BLaER1 treated with 17β-estradiol and CSF1 and Interleukin-3, amounts not matched to agents 10 nM and 100 nM (cell line): ENCODE data around the gene GLS.
A peak's percentile ranks its signal among the peaks of the same experiment; 100 is the strongest.
"Not testable (repeated sequence)": the region's sequence is repeated elsewhere in the genome, so short reads cannot be mapped to it uniquely, and the experiment has no call there.

Experiments
- H3K27ac ChIP-seq, 11 experiments: shearing (Covaris generic); formaldehyde crosslinking; 2 replicates each; pipeline ENCODE4 v1.8.1; 2022
- H3K27me3 ChIP-seq, 11 experiments: shearing (Covaris generic); formaldehyde crosslinking; 2 replicates each; pipeline ENCODE4 v1.8.1; 2022
- H3K36me3 ChIP-seq, 11 experiments: shearing (Covaris generic); formaldehyde crosslinking; 2 replicates each; pipeline ENCODE4 v1.8.1; 2022
- H3K4me1 ChIP-seq, 10 experiments: shearing (Covaris generic); formaldehyde crosslinking; 2 replicates each; pipeline ENCODE4 v1.8.1; 2022
- H3K4me2 ChIP-seq, 11 experiments: shearing (Covaris generic); formaldehyde crosslinking; 2 replicates each; pipeline ENCODE4 v1.8.1; 2022
- H3K4me3 ChIP-seq, 10 experiments: shearing (Covaris generic); formaldehyde crosslinking; 2 replicates each; pipeline ENCODE4 v1.8.1; 2022
- H3K9ac ChIP-seq, 11 experiments: shearing (Covaris generic); formaldehyde crosslinking; 2 replicates each; pipeline ENCODE4 v1.8.1; 2022
- H3K9me3 ChIP-seq, 11 experiments: shearing (Covaris generic); formaldehyde crosslinking; replicated peaks in 1 of 11; 2 replicates each; pipeline ENCODE4 v1.8.1; 2022
- H4K20me1 ChIP-seq, 11 experiments: shearing (Covaris generic); formaldehyde crosslinking; 2 replicates each; pipeline ENCODE4 v1.8.1; 2022
- Cebpa-rat ChIP-seq, 11 experiments: shearing (Covaris generic); IDR thresholded peaks; 2 replicates each; pipeline ENCODE4 v1.8.1; 2022

GLS gene

DNA sequence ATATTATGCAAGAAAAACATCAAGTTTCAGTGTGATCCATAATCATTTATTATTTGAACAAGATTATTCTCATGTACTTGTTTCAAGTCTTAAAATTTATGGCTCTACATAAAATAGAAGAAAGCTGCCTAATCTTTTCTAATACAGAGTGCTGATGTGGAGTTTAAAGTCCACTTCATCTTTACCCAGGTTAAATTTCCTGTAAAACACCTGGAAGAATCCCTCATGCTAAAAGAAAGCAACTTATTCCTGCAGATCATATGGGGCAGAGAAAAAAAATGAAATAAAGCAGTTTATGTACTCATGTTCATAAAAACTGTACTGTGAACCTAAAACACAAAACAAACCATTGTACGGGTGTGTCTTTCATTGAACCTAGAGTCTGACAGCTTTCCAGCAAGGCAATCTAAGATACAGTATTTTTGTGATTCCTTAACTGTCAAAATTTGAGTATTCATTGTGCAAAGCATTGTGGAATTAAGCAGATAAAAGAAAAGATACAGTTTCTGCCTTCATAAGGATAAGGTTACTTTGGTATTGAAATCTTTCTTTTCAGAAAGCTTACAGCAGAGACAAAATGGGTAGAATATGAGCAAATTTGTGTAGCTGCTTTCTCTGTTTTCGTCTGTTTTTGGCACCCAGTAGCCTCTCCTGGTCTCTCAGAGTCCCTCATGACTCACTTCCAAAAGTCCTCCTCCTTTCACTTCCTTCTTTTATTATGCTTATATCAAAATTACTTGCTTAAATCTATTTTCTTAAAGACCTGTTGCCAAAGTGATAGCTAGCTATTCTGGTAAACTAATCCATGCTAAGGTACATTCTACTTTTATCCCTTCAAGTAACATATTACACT lies 26.9 kb upstream of the GLS start:
- H3K36me3 ChIP-seq, result no peaks in the 10 kb centered on the region
- peak overlapping the region in 1 of 11 experiments; percentile 8; a peak in 1 of 22 replicates for H3K9ac ChIP-seq
- peak overlapping the region in 4 of 11 experiments; percentile 46 to 52 (median 50); a peak in 8 of 22 replicates for H3K4me2 ChIP-seq
- no peaks in the 10 kb centered on the region for H4K20me1 ChIP-seq
- no peak for TF ChIP-seq Cebpa-rat (IDR thresholded peaks at IDR 0.05)
- peaks cover 0 to 20% (median 4%) of the 10 kb centered on the region in 10 experiments; a peak in 8 of 20 replicates for H3K4me1 ChIP-seq
- H3K4me3 ChIP-seq, result no peak overlapping the region
- peak overlapping the region in 1 of 11 experiments; percentile 8; a peak in 2 of 22 replicates for H3K27ac ChIP-seq
- H3K9me3 ChIP-seq, result no peaks in the 10 kb centered on the region
- no peaks in the 10 kb centered on the region for H3K27me3 ChIP-seq

- peaks cover 0 to 16% (median 4%) of the 10 kb centered on the region in 10 experiments; a peak in 8 of 20 replicates for H3K4me1 ChIP-seq
- H3K27ac ChIP-seq, result no peak overlapping the region
- H3K27me3 ChIP-seq, result no peaks in the 10 kb centered on the region
- no peaks in the 10 kb centered on the region for H4K20me1 ChIP-seq
- H3K36me3 ChIP-seq, result no peaks in the 10 kb centered on the region
- H3K4me3 ChIP-seq, result no peak overlapping the region
- peak overlapping the region in 1 of 11 experiments; percentile 51; a peak in 1 of 22 replicates for H3K4me2 ChIP-seq
- no peaks in the 10 kb centered on the region for H3K9me3 ChIP-seq
- H3K9ac ChIP-seq, result no peak overlapping the region
- no peak for TF ChIP-seq Cebpa-rat (IDR thresholded peaks at IDR 0.05)
These were observed 25.9 kb upstream of the GLS start for GRCh38 chr2:190854726-190855125.

DNA sequence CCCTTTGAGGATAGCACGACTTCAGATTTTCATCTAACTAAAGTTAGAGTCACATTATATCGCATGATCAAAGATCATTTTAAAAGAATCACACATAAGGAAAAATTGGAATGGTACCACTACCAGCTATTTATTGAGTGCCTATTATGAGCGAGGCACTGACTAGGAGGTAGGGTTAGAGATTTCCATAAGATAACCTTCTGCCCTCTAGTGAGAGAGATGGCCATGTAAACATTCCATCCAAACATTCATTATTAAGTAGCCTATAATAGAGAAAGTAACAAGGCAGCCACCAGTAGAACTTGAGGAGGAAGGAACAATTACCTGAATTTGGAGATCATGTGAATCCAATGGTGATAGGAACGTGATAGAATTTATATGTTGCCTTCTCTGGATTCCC lies 25.4 kb upstream of the GLS start:
- Histone ChIP-seq H3K9me3 (no peaks in the 10 kb centered on the region), H3K27me3 (no peaks in the 10 kb centered on the region), H4K20me1 (no peaks in the 10 kb centered on the region), H3K4me3 (no peak overlapping the region), H3K4me2 (no peak overlapping the region), H3K36me3 (no peaks in the 10 kb centered on the region), H3K27ac (no peak overlapping the region), H3K4me1 (peaks cover 0 to 16% (median 4%) of the 10 kb centered on the region in 10 experiments; a peak in 8 of 20 replicates), H3K9ac (no peak overlapping the region)
- TF ChIP-seq Cebpa-rat (IDR thresholded peaks at IDR 0.05), result no peak

DNA sequence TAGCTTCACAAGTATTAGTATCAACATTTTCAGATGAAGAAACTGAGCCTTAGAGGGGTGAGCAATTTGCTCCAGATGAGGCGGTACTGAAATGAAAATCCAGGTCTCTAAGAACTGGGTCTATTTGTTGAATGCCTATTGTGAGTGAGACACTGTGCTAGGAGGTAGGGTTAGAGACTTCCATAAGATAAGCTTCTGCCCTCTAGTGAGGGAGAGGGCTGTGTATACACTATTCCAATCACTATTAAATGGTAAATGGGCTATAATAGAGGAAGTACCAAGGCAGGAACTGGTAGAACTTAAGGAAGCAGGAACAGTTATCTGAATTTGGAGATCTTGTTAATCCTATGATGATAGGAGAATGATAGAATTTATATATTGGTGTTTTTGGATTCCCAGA lies 23.6 kb upstream of the GLS start:
- no peak overlapping the region for H3K4me3 ChIP-seq
- TF ChIP-seq Cebpa-rat (IDR thresholded peaks at IDR 0.05), result no peak
- H3K4me2 ChIP-seq, result no peak overlapping the region
- no peaks in the 10 kb centered on the region for H4K20me1 ChIP-seq
- no peak overlapping the region for H3K27ac ChIP-seq
- H3K36me3 ChIP-seq, result no peaks in the 10 kb centered on the region
- peaks cover 0 to 16% (median 4%) of the 10 kb centered on the region in 10 experiments; a peak in 8 of 20 replicates for H3K4me1 ChIP-seq
- no peaks in the 10 kb centered on the region for H3K27me3 ChIP-seq
- H3K9me3 ChIP-seq, result peaks cover 0 to 4% (median 0%) of the 10 kb centered on the region in 11 experiments; a peak in 5 of 22 replicates
- H3K9ac ChIP-seq, result no peak overlapping the region

DNA sequence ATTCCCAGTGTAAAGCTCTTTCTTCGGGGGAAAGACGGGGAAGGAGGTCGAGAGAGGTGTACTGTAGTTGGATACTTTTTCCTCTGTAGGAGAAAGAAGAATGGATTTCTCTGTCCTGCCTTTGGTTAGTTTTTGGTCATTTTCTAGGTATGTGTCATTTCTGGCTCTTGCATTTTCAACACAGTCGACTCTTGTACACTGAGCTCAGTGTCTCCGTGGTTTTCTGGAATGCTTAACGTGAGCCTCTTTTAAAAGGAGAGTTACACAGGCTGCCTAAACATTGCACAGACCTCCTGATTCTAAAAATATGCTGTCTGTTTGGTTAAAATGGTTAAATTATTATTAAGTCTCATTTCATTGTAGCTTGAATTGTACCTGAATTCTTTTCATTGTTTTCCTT lies 21.8 kb upstream of the GLS start:
- no peak overlapping the region for H3K9ac ChIP-seq
- H3K4me3 ChIP-seq, result no peak overlapping the region
- H3K4me1 ChIP-seq, result peaks cover 0 to 9% (median 2%) of the 10 kb centered on the region in 10 experiments; a peak in 8 of 20 replicates
- no peak overlapping the region for H3K4me2 ChIP-seq
- H3K27me3 ChIP-seq, result no peaks in the 10 kb centered on the region
- H3K9me3 ChIP-seq, result peaks cover 0 to 14% (median 5%) of the 10 kb centered on the region in 11 experiments; a peak in 6 of 22 replicates
- no peak overlapping the region for H3K27ac ChIP-seq
- H3K36me3 ChIP-seq, result no peaks in the 10 kb centered on the region
- TF ChIP-seq Cebpa-rat (IDR thresholded peaks at IDR 0.05), result no peak
- H4K20me1 ChIP-seq, result no peaks in the 10 kb centered on the region

DNA sequence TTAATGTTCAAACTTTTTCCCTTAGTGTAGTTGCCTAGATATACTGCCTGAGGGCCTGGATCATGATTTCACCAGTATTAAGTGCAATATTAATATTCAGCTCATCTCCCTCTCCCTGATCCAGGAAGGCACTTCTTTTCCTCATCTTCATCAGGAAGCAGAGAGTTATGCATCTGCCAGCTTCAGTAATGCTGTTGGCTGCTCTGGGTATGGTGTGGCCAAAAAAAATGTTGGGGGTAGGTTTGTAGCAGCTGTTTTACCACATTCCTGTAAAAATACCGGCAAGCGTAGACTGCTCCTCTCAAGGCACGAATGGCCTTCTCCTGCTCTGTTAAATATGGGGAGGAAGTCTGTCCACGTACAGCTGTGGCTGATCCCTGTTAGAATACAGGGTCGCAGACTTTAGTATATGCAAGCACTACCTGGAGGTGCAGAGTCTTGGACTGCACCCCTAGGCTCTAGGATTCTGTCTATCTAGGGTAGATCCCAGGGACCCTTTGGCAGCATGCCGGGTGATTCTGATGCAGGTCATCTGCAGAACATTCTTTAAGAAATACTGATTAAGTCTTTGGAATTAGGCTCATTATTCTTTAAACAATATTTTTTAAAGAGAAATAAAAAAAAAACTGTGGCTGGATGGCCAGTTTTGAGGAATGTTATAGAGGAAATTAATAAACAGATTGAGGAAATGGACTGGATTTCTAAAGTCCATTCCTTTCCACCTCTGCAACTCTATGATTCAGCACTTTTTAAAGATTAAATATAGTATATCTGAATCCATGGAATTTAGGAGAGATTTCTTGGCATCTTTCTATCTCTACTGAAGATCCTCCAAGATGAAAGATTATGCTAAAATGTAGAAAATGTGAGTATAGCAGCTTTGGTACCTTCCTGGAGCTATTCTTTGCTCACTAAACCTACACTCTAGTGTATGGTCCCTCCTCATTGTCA lies 21.0 kb upstream of the GLS start:
- no peak overlapping the region for H3K4me3 ChIP-seq

DNA sequence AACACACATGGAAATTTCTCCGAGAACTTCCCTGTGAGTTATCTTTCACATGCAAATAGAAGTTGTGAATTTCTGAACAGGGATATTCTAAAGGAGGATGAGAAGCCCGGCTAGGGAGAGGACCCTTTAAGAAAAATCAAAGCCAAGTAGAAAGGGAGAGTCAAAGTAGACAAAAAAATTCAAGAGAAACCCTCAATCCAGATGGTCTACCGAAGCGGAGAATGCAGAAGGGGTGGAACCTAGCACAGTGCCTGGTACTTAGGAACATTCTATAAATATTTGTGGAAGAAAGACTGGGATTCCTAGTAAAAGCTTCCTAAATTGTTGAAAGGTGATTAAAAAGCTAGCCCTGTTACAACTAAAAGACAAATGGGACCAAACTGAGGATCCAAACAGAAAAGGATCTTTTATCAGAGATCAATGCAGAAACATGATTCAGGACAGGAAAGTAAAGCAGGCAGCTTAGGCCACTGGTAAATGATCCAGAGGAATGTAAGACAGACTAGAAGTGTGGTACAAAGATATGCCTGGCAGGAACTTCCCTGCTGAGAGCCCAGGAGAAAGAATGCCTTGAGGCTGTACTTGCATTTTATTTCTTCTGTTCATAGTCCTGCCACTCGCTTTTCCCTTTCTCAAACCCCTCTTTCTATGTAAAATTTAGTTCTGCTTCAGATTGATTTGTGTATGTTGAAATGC lies 19.5 kb upstream of the GLS start:
- H3K4me2 ChIP-seq, result no peak overlapping the region
- no peaks in the 10 kb centered on the region for H3K27me3 ChIP-seq
- no peaks in the 10 kb centered on the region for H3K4me1 ChIP-seq
- peaks cover 0 to 14% (median 5%) of the 10 kb centered on the region in 11 experiments; a peak in 6 of 22 replicates for H3K9me3 ChIP-seq
- no peaks in the 10 kb centered on the region for H4K20me1 ChIP-seq
- no peak for TF ChIP-seq Cebpa-rat (IDR thresholded peaks at IDR 0.05)
- no peak overlapping the region for H3K4me3 ChIP-seq
- no peaks in the 10 kb centered on the region for H3K36me3 ChIP-seq
- H3K27ac ChIP-seq, result no peak overlapping the region
- H3K9ac ChIP-seq, result no peak overlapping the region

More for the DNA sequence above, 21.0 kb upstream of the GLS start:
- H3K27me3 ChIP-seq, result no peaks in the 10 kb centered on the region
- peaks cover 0 to 14% (median 5%) of the 10 kb centered on the region in 11 experiments; a peak in 6 of 22 replicates for H3K9me3 ChIP-seq
- H3K36me3 ChIP-seq, result no peaks in the 10 kb centered on the region
- no peak for TF ChIP-seq Cebpa-rat (IDR thresholded peaks at IDR 0.05)
- peaks cover 0 to under 1% (median 0%) of the 10 kb centered on the region in 10 experiments; a peak in 4 of 20 replicates for H3K4me1 ChIP-seq
- H4K20me1 ChIP-seq, result no peaks in the 10 kb centered on the region
- H3K9ac ChIP-seq, result no peak overlapping the region
- no peak overlapping the region for H3K4me2 ChIP-seq
- no peak overlapping the region for H3K27ac ChIP-seq

DNA sequence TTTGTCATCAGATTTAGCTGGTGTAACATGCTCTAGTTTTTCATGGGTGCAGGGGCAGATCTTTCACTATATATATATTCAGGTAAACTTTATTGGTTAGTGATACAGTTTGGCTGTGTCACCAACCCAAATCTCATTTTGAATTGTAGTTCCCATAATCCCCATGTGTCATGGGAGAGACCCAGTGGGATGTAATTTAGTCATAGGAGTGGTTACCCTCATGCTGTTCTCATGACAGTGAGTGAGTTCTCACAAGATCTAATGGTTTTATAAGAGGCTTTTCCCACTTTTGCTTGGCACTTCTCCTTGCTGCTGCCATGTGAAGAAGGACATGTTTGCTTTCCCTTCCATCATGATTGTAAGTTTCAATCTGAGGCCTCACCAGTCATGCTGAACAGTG lies 18.5 kb upstream of the GLS start:
- not testable (repeated sequence) for H3K36me3 ChIP-seq, H3K4me2 ChIP-seq, H3K4me1 ChIP-seq, H3K4me3 ChIP-seq, H3K9ac ChIP-seq, H3K27ac ChIP-seq, H3K27me3 ChIP-seq, H4K20me1 ChIP-seq
- peaks cover 0 to 14% (median 5%) of the 10 kb centered on the region in 11 experiments; a peak in 6 of 22 replicates for H3K9me3 ChIP-seq
